Stimulated activated CD8-positive, alpha-beta memory T cell treated with anti-CD3 and anti-CD28 coated beads, Interleukin-2, amount 100 ng/mL, for 1 hour (primary cell): Measurements from ENCODE around the gene ASPN.

Experiments used
- DNase-seq, 2 donors: peaks; one replicate each; pipeline ENCODE4 v3.0.0-alpha.2; 2020; ENCODE audit warnings: low read depth in 2 of 2

Gene ASPN

GRCh38 chr9:92482329-92482728 is at the start of gene ASPN:
Gene ASPN, minus strand, starts transcription at chr9:92482506.
- DNase-seq = no peak

GRCh38 chr9:92530893-92531292 is 48.6 kb upstream of the ASPN start:
- DNase-seq = no peak

DNA sequence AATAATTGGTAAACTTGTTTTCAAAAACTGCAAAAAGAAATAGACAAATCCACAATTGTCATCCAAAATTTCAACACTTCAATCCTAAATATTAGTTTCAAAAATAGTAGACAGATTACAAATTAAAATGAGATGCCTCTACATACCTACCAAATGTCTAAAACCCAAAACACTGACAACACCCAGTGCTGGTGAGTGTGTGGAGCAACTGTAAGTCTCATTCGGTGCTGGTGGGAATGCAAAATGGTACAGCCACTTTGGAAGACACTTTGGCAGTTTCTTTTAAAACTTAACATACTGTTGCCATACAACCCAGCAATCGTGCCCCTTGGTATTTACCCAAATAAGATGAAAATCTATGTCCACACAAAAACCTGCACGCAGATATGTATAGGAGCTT is 46.8 kb upstream of the ASPN start:
- DNase-seq = no peak

- no peak for DNase-seq
Observed at GRCh38 chr9:92528522-92528849, 46.2 kb upstream of the ASPN start.

GRCh38 chr9:92527832-92528521 is 45.7 kb upstream of the ASPN start:
- DNase-seq = no peak

- no peak for DNase-seq
Observed at GRCh38 chr9:92527291-92527828, 45.1 kb upstream of the ASPN start.

GRCh38 chr9:92525306-92525705 is 43.0 kb upstream of the ASPN start:
- no peak for DNase-seq

GRCh38 chr9:92524881-92525280 is 42.6 kb upstream of the ASPN start:
- DNase-seq = no peak

DNA sequence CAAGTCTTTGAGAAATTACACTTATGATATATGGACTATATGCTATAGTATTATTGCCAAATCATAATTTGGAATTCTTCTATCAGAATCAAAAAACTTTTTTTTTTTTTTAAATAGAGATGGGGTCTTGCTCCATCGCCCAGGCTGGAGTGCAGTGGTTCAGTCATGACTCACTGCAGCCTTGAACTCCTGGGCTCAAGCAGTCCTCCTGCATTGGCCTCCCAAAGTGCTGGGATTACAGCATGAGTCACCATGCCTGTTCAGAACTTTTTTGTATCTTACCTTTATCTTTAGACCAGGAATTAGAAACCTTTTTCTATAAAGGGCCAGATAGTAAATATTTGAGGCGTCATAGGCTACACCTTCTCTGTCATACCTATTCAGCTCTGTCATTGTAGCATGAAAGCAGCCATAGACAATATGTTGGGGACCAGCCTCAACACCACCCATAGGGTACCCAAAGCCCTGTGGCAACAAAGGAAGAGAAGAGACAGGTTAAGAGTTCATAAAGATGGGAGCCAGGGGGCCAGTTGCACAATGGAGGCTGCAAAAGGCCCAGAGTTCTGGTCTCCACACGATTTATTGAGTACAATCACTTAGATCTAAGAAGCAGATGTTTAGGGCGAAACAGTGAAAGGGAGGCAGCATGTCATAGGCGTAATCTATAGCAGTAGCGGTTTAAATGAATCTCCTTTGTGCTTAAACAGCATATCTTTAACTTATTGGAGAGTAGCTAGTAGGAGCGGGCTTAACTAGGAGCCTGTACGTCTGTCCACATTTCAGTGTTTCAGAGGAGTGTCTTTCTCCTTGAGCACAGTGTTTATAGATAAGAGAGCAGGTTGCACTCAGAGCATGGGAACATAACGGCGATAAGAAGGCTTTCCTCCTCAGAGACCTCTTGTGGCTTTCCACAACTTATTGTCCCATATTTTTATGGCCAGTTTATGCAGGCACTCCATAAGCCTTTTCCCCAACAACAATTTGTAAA is 41.0 kb upstream of the ASPN start:
- no peak for DNase-seq

DNA sequence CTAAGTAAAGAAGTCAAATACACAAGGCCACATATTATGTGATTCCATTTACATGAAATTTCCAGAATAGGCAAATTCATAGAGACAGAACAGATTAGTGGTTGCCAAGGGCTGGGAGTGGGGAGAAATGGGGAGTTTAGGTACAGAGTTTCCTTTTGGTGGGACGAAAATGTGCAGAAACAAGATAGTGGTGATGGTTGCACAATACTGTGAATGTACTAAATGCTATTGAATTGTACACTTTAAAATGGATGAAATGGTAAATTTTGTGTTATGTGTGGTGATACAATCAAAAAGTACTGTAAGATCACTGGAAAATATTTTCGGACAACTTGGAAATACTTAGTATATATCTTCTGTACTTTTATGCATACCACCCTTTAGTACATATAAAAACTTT is 38.5 kb upstream of the ASPN start:
- no peak for DNase-seq

DNA sequence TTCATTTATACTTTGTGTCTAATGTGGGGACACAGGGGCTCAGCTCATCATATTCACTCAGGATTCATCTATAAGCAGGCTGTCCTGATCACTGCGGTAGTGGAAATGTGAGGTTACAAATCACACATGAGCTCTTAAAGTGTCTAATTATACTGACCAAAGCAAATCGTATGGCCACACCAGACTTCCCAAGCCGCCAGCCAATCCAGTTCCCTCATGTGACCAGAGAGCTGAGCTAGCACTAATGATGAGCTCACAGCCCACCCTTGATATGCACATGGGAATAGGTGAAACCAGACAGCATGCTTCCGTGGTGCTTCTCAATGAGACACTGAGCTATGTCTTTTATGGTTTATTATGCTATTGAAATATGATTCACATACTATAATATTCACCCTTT is 35.9 kb upstream of the ASPN start:
- DNase-seq = no peak

GRCh38 chr9:92517046-92517445 is 34.7 kb upstream of the ASPN start:
- no peak for DNase-seq

GRCh38 chr9:92516521-92516920 is 34.2 kb upstream of the ASPN start:
- no peak for DNase-seq

GRCh38 chr9:92514635-92515034 is 32.3 kb upstream of the ASPN start:
- DNase-seq = no peak

DNA sequence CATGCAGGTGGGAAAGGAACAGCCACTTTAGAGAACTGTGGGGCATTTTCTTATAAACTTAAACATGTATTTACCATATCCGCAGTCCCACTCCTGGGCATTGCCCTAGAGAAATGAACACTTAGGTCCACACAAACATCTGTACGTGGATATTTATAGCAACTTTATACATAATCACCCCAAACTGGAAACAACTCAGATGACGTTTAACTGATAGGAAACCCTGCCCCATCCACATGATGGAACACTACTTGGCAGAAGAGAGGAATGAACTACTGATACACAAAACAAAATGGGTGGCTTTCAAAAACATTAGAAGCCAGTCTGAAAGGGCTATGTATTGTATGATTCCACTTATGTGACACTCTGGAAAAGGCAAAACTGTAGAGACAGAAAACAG is 31.0 kb upstream of the ASPN start:
- DNase-seq = no peak

- no peak for DNase-seq
Observed at GRCh38 chr9:92512622-92513021, 30.3 kb upstream of the ASPN start.

GRCh38 chr9:92510747-92511146 is 28.4 kb upstream of the ASPN start:
- no peak for DNase-seq

GRCh38 chr9:92509050-92509449 is 26.7 kb upstream of the ASPN start:
- DNase-seq = no peak

- no peak for DNase-seq
Observed at GRCh38 chr9:92508018-92508820, 25.9 kb upstream of the ASPN start.

DNA sequence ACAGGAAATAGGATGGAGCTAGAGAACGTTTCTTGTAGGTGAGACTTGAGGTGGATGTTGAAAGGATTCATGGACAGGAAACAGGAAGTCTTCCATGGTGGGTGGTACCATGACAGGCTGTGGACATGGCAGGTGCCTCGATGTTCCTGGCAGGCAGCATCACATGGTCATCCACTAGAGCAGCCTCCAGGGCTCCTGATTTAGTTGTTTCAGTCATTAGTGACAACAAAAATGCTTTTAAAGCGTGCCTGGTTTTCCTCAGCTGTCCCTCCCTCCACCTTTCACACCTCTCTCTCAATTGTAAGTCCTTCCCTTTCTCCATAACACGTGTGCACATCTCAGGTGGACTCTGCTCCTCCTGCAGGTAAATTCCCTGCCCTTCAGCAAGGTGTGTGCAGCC is 25.2 kb upstream of the ASPN start:
- no peak for DNase-seq

GRCh38 chr9:92507005-92507404 is 24.7 kb upstream of the ASPN start:
- DNase-seq = no peak
